Left kidney (tissue), 2 donors: ENCODE measurements around the gene CLPX. TPM values are rescaled to one million over a fixed set of nuclear protein-coding genes. Genes with fewer than 3 reads are reported as not detected.
"Not testable (repeated sequence)": the region's sequence is repeated elsewhere in the genome, so short reads cannot be mapped to it uniquely, and the experiment has no call there.

Source experiments
- DNase-seq: peaks from one replicate; pipeline ENCODE4 v3.0.0-alpha.2; 2013
- polyA plus RNA-seq: library from polyadenylated mRNA; unstranded; fragments of 120-200 nt; gene quantifications from one replicate; pipeline ENCODE4 v1.2.1, GENCODE V29; 2013; ENCODE audit not compliant: insufficient read length

CLPX gene
- polyA plus RNA-seq, 1 donor, result 76.1 TPM

- no peak for DNase-seq
These were observed 22.2 kb upstream of the CLPX start for GRCh38 chr15:65207280-65207840.

GRCh38 chr15:65206750-65207149 is 21.6 kb upstream of the CLPX start:
- DNase-seq, result no peak

- DNase-seq, result no peak
These were observed 20.0 kb upstream of the CLPX start for GRCh38 chr15:65204931-65205660.

GRCh38 chr15:65204236-65204930 is 19.2 kb upstream of the CLPX start:
- DNase-seq, result no peak

GRCh38 chr15:65201918-65202317 is 16.8 kb upstream of the CLPX start:
- no peak for DNase-seq

- DNase-seq, result no peak
These were observed 13.4 kb upstream of the CLPX start for GRCh38 chr15:65198571-65198970.

GRCh38 chr15:65197337-65197645 is 12.1 kb upstream of the CLPX start:
- no peak for DNase-seq

GRCh38 chr15:65196637-65197336 is 11.6 kb upstream of the CLPX start:
- no peak for DNase-seq

GRCh38 chr15:65195548-65195923 is 10.4 kb upstream of the CLPX start:
- DNase-seq, result no peak

- no peak for DNase-seq
These were observed 9.8 kb upstream of the CLPX start for GRCh38 chr15:65194826-65195547.

GRCh38 chr15:65192016-65192415 is 6.9 kb upstream of the CLPX start:
- no peak for DNase-seq

- DNase-seq, result peak; percentile 72
These were observed 4.1 kb upstream of the CLPX start for GRCh38 chr15:65189102-65189740.

- DNase-seq, result not testable (repeated sequence)
These were observed 3.3 kb upstream of the CLPX start for GRCh38 chr15:65188472-65188871.

- peak; percentile 40 for DNase-seq
These were observed 756 bp downstream of the CLPX start for GRCh38 chr15:65184305-65184867.

GRCh38 chr15:65183865-65184159 is 1.3 kb downstream of the CLPX start:
- DNase-seq, result peak; percentile 25

GRCh38 chr15:65182538-65182937 is 2.6 kb downstream of the CLPX start:
- DNase-seq, result no peak

GRCh38 chr15:65181582-65182353 is 3.4 kb downstream of the CLPX start:
- not testable (repeated sequence) for DNase-seq

- no peak for DNase-seq
These were observed 5.0 kb downstream of the CLPX start for GRCh38 chr15:65180167-65180566.

GRCh38 chr15:65177901-65178300 is 7.2 kb downstream of the CLPX start:
- DNase-seq, result no peak

- DNase-seq, result no peak
These were observed 9.1 kb downstream of the CLPX start for GRCh38 chr15:65176056-65176455.

- DNase-seq, result no peak
These were observed 9.6 kb downstream of the CLPX start for GRCh38 chr15:65175511-65175910.
